Esophagus squamous epithelium (tissue), 5 donors: ENCODE data around the gene TRAPPC3L. TPM values are rescaled to one million over a fixed set of nuclear protein-coding genes. Genes with fewer than 3 reads are reported as not detected.
A peak's percentile ranks its signal among the peaks of the same experiment; 100 is the strongest.

ENCODE experiments used
- DNase-seq: peaks from one replicate; lab custom pipeline; 2025; lab: John Stamatoyannopoulos, UW
- H3K27ac ChIP-seq, 4 donors: fragments of 200-600 bp; sonication (generic); one replicate each; pipeline ENCODE4 v1.5.1; 2016 to 2019; ENCODE audit warnings: mild to moderate bottlenecking in 1 of 4
- H3K27me3 ChIP-seq, 4 donors: fragments of 200-600 bp; sonication (generic); 1 replicate in 3 of 4; 2 replicates in 1 of 4; pipeline versions ENCODE4 v1.5.1 to v1.6.0; 2017 to 2021; ENCODE audit warnings: antibody characterized with exemption in 1 of 4
- H3K36me3 ChIP-seq, 3 donors: fragments of 200-600 bp; sonication (generic); one replicate each; pipeline ENCODE4 v1.5.1; 2016 to 2019
- H3K4me1 ChIP-seq, 3 donors: fragments of 200-600 bp; sonication (generic); one replicate each; pipeline ENCODE4 v1.5.1; 2017 to 2019
- H3K4me3 ChIP-seq, 4 donors: fragments of 200-600 bp; sonication (generic); 1 replicate in 3 of 4; 2 replicates in 1 of 4; pipeline ENCODE4 v1.5.1; 2016 to 2019; ENCODE audit warnings: mild to moderate bottlenecking in 2 of 4, moderate library complexity in 1 of 4
- H3K9me3 ChIP-seq, 3 donors: fragments of 200-600 bp; sonication (generic); one replicate each; pipeline ENCODE4 v1.5.1; 2016 to 2019
- CTCF ChIP-seq, 6 experiments: fragments of 450-650 bp in 4 of 6; fragments of 200-600 bp in 2 of 6; sonication (generic) in 2 of 6; IDR thresholded peaks; one replicate each; pipeline ENCODE4 v1.5.1; 2016 to 2019; ENCODE audit warnings: antibody characterized with exemption in 6 of 6, mild to moderate bottlenecking in 4 of 6, moderate library complexity in 4 of 6
- POLR2A ChIP-seq, 4 donors: fragments of 450-650 bp; IDR thresholded peaks; one replicate each; pipeline ENCODE4 v1.6.1; 2017; ENCODE audit warnings: antibody characterized with exemption in 4 of 4, mild to moderate bottlenecking in 4 of 4, moderate library complexity in 3 of 4
- WGBS, 2 donors: methylation state at CpG; one replicate each; pipeline ENCODE4 v1.1.5; 2018; 5-methylcytosine and 5-hydroxymethylcytosine counted together
- intact Hi-C: fragments of 100-400 bp; cut with DNase I; formaldehyde crosslinking; loops from one replicate; pipeline ENCODE4 v1.15.0; 2022
- total RNA-seq, 4 donors: library from RNA; depleted of rRNA; stranded (reverse); fragments of >200 nt; gene quantifications; one replicate each; pipeline ENCODE4 v1.1.0, GENCODE V29; 2016
- donor health status: DM: yes; HTN: yes; CAD: no.

Gene TRAPPC3L
- total RNA-seq, 4 donors from 2014 or later = not detected

DNA sequence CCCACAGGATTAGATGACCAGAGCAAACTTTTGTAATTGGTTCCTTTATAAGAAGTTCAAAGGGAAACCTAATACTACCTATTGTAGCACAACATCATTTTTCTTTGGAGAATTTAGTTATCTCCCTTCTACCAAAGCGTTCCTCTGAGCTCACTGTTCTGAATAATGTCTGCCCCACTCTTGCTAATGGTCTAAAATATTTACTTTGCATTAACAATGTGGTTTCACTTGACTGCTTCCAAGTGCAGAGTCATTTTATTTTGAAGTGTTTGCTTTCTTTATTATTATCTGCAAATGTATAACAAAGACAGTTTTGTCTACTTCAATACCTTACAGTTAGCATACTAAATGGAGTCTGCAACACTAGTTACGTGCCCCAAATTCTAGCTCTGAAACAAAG lies 15.0 kb downstream of the TRAPPC3L start:
- TF ChIP-seq POLR2A (IDR thresholded peaks at IDR 0.05) (no peak), CTCF (IDR thresholded peaks at IDR 0.05) (no peak)
- intact Hi-C loops = loop anchor here (10.0 kb wide), 1 partner anchor 246 kb away; no protein-coding TSS in a partner anchor
- Histone ChIP-seq H3K27ac (no peak overlapping the region), H3K36me3 (no peaks in the 10 kb centered on the region), H3K4me3 (no peak overlapping the region), H3K27me3 (no peaks in the 10 kb centered on the region), H3K4me1 (peaks cover 0 to 19% (median 0%) of the 10 kb centered on the region in 3 donors), H3K9me3 (no peaks in the 10 kb centered on the region)
- WGBS, 2 donors = 68 to 72% methylated on average over 2 of the region's 2 CpGs
- DNase-seq = no peak

DNA sequence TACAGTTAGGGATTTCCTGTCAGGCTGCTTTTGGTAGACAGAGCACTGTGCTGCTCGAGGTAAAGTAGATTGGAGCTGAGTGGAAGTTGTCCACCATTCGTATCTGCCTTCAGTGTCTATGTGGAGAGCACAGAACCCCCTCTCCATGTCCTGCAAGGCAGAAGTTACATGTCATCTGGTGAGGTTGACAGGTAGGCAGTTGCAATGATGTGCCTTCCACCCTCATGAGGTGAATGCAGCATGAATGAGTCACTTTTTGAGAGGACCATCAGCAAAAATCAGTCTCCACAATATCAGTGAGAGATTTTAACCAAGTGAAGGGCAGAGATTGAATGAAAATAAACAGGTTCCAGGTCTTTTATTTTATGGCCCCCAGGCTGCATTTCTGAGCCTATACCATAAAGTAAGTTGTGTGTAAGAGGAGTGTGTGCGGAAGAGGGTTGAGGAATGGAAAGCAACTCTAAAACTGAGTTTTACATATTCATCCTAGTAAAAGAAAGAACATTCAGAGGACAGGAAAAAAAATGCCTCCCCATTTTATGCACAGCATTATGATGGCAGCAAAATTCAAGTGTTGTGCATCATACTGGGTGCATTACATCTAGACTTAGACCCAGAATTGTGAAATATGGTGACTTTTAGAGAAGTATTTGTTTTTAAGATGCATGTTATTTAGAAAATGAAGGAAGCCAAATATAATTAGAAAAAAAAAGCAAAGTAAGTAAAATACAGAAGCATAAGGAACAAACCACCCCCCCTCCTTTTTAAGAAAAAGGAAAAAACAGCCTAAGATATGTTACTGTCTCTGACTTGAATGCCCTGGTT lies 15.8 kb downstream of the TRAPPC3L start:
- Histone ChIP-seq H3K27me3 (no peaks in the 10 kb centered on the region), H3K27ac (no peak overlapping the region), H3K9me3 (no peaks in the 10 kb centered on the region), H3K4me3 (no peak overlapping the region), H3K36me3 (no peaks in the 10 kb centered on the region), H3K4me1 (peaks cover 0 to 19% (median 0%) of the 10 kb centered on the region in 3 donors)
- WGBS, 2 donors = 70 to 89% methylated on average over 3 of the region's 3 CpGs
- no peak for TF ChIP-seq POLR2A (IDR thresholded peaks at IDR 0.05)
- no peak for TF ChIP-seq CTCF (IDR thresholded peaks at IDR 0.05)
- DNase-seq = no peak
- intact Hi-C loops = loop anchor here (10.0 kb wide), 1 partner anchor 245 kb away; no protein-coding TSS in a partner anchor

DNA sequence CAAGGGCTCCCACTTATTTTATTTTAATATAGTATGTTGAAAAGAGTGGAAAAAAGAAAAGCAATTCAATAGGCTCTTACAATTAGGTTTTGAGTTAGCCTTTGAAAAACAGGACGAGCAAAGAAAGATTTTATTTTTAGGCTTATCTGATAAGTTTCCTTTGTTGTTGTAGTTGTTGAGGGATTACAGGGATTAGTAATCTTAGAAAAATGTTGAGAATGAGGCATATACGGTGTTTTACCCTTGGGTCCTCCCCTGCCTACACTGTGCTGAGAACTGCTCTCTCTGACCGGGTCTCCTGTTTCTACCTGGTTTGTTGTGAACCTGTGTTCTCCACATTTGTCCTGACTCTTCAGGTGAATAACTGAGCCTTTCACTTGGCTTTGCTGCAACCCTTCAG lies 16.7 kb downstream of the TRAPPC3L start:
- peaks cover 0 to 19% (median 0%) of the 10 kb centered on the region in 3 donors for H3K4me1 ChIP-seq
- H3K4me3 ChIP-seq = no peak overlapping the region
- no peaks in the 10 kb centered on the region for H3K36me3 ChIP-seq
- TF ChIP-seq POLR2A (IDR thresholded peaks at IDR 0.05) (no peak), CTCF (IDR thresholded peaks at IDR 0.05) (no peak)
- no peaks in the 10 kb centered on the region for H3K9me3 ChIP-seq
- H3K27ac ChIP-seq = no peak overlapping the region
- intact Hi-C loops = no loop called here
- 40 to 44% methylated on average over 3 of the region's 3 CpGs for WGBS, 2 donors
- H3K27me3 ChIP-seq = no peaks in the 10 kb centered on the region
- no peak for DNase-seq

GRCh38 chr6:116528133-116528532 lies 17.4 kb downstream of the TRAPPC3L start:
- H3K27me3 ChIP-seq = no peaks in the 10 kb centered on the region
- TF ChIP-seq POLR2A (IDR thresholded peaks at IDR 0.05) (no peak), CTCF (IDR thresholded peaks at IDR 0.05) (peak in 1 of 6 experiments; percentile 4)
- 35 to 59% methylated on average over 1 of the region's 1 CpG for WGBS, 2 donors
- no peaks in the 10 kb centered on the region for H3K9me3 ChIP-seq
- H3K27ac ChIP-seq = no peak overlapping the region
- no peaks in the 10 kb centered on the region for H3K36me3 ChIP-seq
- no peak overlapping the region for H3K4me3 ChIP-seq
- DNase-seq = no peak
- H3K4me1 ChIP-seq = peaks cover 0 to 19% (median 0%) of the 10 kb centered on the region in 3 donors
- intact Hi-C loops = no loop called here

GRCh38 chr6:116524236-116524635 lies 21.2 kb downstream of the TRAPPC3L start:
- Histone ChIP-seq H3K4me1 (peaks cover 0 to 19% (median 0%) of the 10 kb centered on the region in 3 donors), H3K36me3 (no peaks in the 10 kb centered on the region), H3K27me3 (no peaks in the 10 kb centered on the region), H3K9me3 (no peaks in the 10 kb centered on the region), H3K27ac (no peak overlapping the region), H3K4me3 (no peak overlapping the region)
- WGBS, 2 donors = 55 to 89% methylated on average over 2 of the region's 2 CpGs
- DNase-seq = no peak
- TF ChIP-seq POLR2A (IDR thresholded peaks at IDR 0.05) (no peak), CTCF (IDR thresholded peaks at IDR 0.05) (no peak)
- intact Hi-C loops = no loop called here
